GM12891 (cell line): ENCODE measurements around the gene OR1K1.

Experiments used
- DNase-seq: peaks from one replicate; pipeline ENCODE4 v3.0.0; 2011; ENCODE audit warnings: low spot score; ENCODE audit not compliant: insufficient read length
- FAIRE-seq: peaks from 2 replicates; lab custom pipeline; 2011; peaks lifted over from hg19 to GRCh38; lab: Jason Lieb, UNC
- PAX5 ChIP-seq: IDR thresholded peaks from 2 replicates; pipeline ENCODE4 v1.6.1; 2011; ENCODE audit warnings: low read length, moderate library complexity, mild to moderate bottlenecking; ENCODE audit not compliant: insufficient read depth, severe bottlenecking
- POLR2A ChIP-seq: IDR thresholded peaks from 2 replicates; pipeline ENCODE4 v1.6.1; 2011; ENCODE audit warnings: low read depth, low read length, control low read depth
- POLR2AphosphoS5 ChIP-seq: IDR thresholded peaks from 2 replicates; pipeline ENCODE4 v1.6.1; 2011; ENCODE audit warnings: low read depth, low read length, control low read depth
- POU2F2 ChIP-seq: IDR thresholded peaks from 2 replicates; pipeline ENCODE4 v1.6.1; 2011; ENCODE audit warnings: low read depth, mild to moderate bottlenecking, control low read depth, low read length, moderate library complexity
- SPI1 ChIP-seq: IDR thresholded peaks from 2 replicates; pipeline ENCODE4 v1.6.1; 2011; ENCODE audit warnings: low read depth, low read length, control low read depth
- TAF1 ChIP-seq: IDR thresholded peaks from 2 replicates; pipeline ENCODE4 v1.6.1; 2011; ENCODE audit warnings: low read depth, low read length, control low read depth

OR1K1 gene

DNA sequence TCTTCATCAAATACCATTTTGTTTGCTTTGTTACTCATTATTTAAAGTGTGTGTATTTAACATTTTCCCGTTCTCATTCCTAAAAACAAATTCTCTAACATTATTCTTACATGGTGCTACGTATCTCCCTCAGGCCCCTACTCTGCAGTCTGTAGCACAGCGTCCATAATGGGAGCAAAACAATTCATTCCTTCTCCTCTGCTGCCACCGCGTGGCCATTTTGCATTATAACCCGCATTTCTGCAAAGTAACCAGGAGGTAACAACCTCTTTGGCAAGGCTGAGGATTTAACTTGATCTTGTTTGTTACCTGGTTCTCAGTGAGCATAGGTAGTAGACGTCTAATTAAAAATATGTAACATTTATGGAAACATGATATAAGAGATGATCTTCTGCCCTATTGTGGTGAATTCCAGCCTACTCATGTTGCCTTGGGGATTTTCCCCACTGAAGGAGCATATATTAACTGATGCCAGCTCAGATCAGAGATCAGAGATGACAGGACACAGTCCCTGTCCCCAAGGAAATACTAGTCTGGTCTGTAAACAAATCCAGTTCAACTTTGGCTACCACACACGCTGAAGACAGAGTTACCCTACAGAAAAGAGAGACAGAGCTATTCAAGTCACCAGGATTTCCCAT lies 10.5 kb downstream of the OR1K1 start:
- no peak for TF ChIP-seq SPI1
- no peak for TF ChIP-seq POLR2A
- no peak for TF ChIP-seq TAF1
- TF ChIP-seq POLR2AphosphoS5, result no peak
- TF ChIP-seq PAX5, result no peak
- no peak for TF ChIP-seq POU2F2
- DNase-seq (peak; percentile 58), FAIRE-seq (peak; percentile 97)

DNA sequence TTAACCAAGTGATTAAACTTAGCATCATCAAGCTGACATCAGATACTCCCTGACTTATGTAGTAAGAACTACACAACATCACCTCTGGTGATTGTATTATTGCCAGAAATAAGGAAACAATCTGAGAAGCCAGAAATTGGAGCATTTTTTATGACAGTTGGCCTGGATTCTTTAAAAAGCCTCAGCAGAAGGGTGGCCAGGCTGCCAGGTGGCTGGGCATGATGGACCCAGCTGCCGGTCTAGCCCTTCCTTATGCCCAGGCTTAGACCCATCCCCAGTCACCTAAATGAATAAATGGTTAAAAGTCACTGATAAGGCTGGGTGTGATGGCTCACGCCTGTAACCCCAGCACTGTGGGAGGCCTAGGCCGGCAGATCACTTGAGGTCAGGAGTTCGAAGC lies 12.8 kb downstream of the OR1K1 start:
- DNase-seq, result no peak
- no peak for FAIRE-seq
- no peak for TF ChIP-seq TAF1
- TF ChIP-seq SPI1, result no peak
- TF ChIP-seq POU2F2, result no peak
- TF ChIP-seq POLR2A, result no peak
- TF ChIP-seq PAX5, result no peak
- no peak for TF ChIP-seq POLR2AphosphoS5

DNA sequence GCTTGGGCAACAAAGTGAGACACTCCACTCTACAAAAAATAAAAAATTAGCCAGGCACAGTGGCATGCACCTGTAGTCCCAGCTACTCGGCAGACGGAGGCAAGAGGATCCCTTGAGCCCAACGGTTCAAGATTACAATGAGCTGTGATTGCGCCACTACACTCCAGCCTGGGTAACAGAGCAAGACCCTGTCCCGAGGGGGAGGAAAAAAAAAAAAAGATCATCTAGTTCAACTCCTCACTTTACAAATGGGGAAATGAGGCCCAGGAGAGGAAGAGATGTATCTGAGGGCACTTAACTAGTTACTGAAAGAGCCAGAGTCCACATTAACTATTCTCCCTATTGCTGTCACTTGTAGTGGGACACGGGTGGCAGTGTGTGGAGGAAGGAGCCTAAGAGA lies 14.6 kb downstream of the OR1K1 start:
- no peak for FAIRE-seq
- no peak for DNase-seq
- TF ChIP-seq POLR2AphosphoS5, result no peak
- TF ChIP-seq POLR2A, result no peak
- TF ChIP-seq PAX5, result no peak
- no peak for TF ChIP-seq SPI1
- TF ChIP-seq TAF1, result no peak
- no peak for TF ChIP-seq POU2F2

DNA sequence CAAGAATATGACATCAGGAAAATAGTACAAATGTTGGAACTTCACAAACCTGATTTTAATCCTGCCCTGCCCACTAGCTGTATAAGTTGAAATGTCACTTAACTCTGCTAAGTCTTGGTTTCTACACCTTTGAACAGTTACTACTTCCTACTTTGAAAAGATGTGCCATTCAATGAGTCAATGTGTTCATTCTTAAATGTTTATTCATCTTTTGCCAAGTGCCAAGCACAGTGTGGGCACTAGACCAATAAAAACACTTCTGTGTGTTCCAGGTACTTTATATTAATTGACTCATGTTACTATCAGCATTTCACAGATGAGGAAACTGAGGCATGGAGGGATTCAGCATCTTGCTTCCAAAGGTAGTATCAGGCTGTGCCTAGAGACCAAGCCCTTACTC lies 15.6 kb downstream of the OR1K1 start:
- FAIRE-seq (no peak), DNase-seq (no peak)
- no peak for TF ChIP-seq POU2F2
- no peak for TF ChIP-seq POLR2A
- no peak for TF ChIP-seq SPI1
- no peak for TF ChIP-seq TAF1
- TF ChIP-seq POLR2AphosphoS5, result no peak
- TF ChIP-seq PAX5, result no peak

DNA sequence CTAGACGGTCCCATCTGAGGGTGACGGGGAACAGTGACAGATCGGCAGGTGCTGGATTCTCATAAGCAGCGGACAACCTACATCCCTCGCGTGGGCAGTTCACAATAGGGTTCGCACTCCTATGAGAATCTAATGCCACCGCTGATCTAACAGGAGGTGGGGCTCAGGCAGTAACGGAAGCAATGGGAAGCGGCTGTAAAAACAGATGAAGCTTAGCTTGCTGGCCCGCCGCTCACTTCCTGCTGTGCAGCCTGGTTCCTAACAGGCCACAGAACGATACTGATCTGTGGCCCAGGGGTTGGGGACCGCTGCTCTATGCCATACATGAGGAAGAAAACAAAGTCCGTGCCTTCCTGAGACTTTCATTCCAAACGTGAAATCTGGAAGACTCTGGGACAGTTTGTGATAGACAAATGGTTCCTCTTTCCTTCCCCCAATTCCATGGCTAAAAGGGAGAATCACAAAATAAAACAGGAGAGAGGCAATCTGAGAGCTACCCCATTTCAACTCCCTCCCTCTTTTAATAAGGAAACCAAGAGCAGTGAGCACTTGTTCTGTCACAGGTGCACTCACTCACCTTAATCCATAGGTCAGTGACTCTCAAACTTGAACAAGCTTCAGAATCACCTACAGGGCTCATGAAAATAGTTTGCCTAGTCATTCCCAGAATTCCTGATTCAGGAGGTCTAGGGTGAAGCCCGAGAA lies 16.4 kb downstream of the OR1K1 start:
- no peak for DNase-seq
- TF ChIP-seq POLR2AphosphoS5, result no peak
- no peak for TF ChIP-seq PAX5
- no peak for TF ChIP-seq POLR2A
- no peak for TF ChIP-seq TAF1
- TF ChIP-seq POU2F2, result no peak
- TF ChIP-seq SPI1, result no peak
- peak; percentile 59 for FAIRE-seq

DNA sequence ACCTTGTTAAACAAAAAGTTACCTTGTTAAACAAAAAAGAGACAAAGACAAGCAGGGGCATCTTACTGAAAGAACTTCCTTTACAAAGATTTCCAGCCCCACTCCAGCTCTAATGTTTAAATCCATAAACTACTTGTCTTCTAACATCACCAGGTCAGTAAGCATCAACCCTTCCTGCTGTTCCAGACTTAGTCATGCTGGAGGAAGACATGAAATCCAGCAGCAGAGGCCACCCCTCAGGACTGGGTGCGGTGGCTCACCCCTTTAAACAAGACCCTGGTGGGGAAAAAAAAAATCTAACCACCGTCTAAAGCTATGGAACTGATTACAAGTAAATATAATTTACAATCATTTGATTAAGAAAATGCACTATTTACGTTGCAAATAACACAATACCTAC lies 19.4 kb downstream of the OR1K1 start:
- no peak for FAIRE-seq

DNA sequence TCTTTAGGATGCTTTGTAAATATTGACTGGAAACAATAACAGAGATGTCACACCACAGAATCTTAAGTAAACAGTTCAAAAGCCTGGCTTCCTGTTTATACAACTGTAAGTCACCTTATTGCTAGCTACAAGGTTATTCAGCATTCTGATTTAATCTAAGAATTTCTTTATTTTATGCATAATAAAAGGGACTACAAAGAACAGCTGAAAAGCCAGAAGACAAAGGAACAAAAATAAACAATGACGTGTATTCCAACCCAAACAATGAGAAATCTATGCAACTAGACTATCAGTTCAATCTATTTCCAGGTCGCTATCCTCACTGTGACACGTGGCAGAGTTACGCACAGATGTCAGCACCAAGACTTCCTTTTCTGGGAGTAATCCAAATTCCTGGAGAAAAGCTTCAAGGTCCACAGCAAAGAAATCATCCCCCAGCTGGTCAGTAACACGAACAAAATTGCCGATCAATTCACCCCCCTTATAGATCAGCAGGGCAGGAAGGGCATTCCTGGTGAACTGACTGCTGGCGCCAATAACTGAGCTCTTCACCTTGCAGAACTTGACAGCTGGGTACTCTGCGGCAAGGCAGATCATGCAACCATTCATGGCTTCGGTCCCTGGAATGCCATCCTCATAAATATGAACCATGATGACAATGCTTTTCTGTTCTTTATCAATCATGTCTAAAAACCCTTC lies 20.0 kb downstream of the OR1K1 start:
- FAIRE-seq (no peak), DNase-seq (no peak)
- TF ChIP-seq POLR2AphosphoS5 (no peak), TAF1 (no peak), POLR2A (no peak), SPI1 (no peak), PAX5 (no peak), POU2F2 (no peak)

More for the DNA sequence above, 19.4 kb downstream of the OR1K1 start:
- TF ChIP-seq TAF1 (no peak), POU2F2 (no peak), SPI1 (no peak), POLR2A (no peak), PAX5 (no peak), POLR2AphosphoS5 (no peak)
- no peak for DNase-seq

DNA sequence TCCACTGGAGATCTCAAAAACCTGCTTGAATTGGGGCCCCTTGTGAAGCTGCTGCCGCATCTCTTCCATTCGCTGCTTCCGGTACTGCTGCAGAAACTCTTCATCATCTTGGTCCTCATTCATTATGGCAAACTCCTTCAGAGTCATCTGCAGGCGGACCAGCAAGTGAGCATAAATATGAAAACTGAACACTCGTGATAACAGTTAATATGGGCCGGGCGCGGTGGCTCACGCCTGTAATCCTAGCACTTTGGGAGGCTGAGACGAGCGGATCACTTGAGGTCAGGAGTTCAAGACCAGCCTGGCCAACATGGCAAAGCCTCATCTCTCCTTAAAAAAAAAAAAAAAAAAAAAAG lies 20.5 kb downstream of the OR1K1 start:
- no peak for TF ChIP-seq POLR2AphosphoS5
- no peak for TF ChIP-seq POLR2A
- no peak for TF ChIP-seq POU2F2
- no peak for TF ChIP-seq SPI1
- TF ChIP-seq TAF1, result no peak
- no peak for TF ChIP-seq PAX5
- DNase-seq (no peak), FAIRE-seq (no peak)

DNA sequence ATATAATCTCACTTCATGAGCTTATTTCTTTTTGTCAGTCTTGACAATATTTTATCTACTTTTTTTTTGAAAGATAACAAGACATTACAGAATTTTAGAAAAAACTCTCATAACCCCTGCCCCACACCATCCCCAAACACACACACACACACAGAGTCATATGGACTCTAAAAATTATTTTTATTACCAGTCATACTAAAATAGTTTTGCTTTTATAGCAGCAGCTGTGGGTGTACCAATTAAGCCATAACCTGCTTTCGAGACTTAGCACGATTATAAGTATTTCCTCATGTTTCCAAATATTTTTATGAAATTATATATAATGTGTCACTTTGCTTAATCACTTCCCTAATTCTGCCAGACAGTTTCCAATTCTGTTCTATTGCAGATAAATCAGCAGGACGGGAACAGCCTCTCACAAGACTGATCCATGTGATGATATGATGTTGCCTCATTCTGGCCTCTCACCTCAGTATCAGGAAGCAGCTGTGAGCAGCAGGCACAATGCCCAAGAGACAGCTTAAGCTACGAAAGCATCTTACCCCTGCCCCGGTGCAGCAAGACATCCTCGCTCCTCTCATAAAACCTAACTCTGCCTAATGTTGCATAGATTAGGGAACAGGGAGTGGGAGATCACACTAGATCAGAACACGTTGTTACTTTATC lies 21.5 kb downstream of the OR1K1 start:
- no peak for DNase-seq
- no peak for FAIRE-seq
- TF ChIP-seq SPI1 (no peak), TAF1 (no peak), POLR2AphosphoS5 (no peak), POU2F2 (no peak), POLR2A (no peak), PAX5 (no peak)
